Mucosa of gallbladder (tissue), 1 donor: Measurements from ENCODE around the gene IP6K3. TPM values are rescaled to one million over a fixed set of nuclear protein-coding genes. Genes with fewer than 3 reads are reported as not detected.

ENCODE experiments used
- DNase-seq: peaks from one replicate; pipeline ENCODE4 v3.0.0-alpha.2; 2020; ENCODE audit warnings: low spot score
- total RNA-seq: library from RNA; stranded (reverse); gene quantifications from one replicate; pipeline ENCODE4 v1.2.1, GENCODE V29; 2021
- donor health status: DM: no; HTN: no; CAD: no.

The IP6K3 gene, protein sequence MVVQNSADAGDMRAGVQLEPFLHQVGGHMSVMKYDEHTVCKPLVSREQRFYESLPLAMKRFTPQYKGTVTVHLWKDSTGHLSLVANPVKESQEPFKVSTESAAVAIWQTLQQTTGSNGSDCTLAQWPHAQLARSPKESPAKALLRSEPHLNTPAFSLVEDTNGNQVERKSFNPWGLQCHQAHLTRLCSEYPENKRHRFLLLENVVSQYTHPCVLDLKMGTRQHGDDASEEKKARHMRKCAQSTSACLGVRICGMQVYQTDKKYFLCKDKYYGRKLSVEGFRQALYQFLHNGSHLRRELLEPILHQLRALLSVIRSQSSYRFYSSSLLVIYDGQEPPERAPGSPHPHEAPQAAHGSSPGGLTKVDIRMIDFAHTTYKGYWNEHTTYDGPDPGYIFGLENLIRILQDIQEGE
- 0.26 TPM for total RNA-seq

DNA sequence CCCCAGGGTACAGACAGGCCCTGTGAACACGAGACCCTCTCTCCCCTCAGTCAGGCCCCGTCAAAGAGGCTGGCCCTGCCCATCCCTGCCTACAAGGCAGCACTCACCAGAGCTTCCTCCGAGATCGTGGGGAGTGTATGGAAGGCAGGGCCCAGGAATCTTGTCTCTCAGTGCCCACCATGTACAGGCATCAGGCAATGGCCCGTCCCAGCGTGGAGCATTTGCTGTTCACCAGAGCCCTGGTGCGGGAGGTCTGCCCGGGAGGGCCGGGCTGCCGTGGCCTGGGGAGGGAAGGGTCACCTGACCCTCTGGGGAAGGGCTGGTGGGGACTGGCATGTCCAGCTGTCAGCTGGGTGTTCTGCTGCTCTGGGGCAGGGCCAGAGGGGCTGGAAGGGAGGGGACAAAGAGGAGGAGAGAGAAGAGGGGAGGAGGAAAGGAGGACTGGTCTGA lies at the start of gene IP6K3:
IP6K3 (minus strand) TSS at position 255 of the 450 bp plus-strand sequence. CDS start 11,429 bp downstream, outside the sequence.
- DNase-seq = no peak

DNA sequence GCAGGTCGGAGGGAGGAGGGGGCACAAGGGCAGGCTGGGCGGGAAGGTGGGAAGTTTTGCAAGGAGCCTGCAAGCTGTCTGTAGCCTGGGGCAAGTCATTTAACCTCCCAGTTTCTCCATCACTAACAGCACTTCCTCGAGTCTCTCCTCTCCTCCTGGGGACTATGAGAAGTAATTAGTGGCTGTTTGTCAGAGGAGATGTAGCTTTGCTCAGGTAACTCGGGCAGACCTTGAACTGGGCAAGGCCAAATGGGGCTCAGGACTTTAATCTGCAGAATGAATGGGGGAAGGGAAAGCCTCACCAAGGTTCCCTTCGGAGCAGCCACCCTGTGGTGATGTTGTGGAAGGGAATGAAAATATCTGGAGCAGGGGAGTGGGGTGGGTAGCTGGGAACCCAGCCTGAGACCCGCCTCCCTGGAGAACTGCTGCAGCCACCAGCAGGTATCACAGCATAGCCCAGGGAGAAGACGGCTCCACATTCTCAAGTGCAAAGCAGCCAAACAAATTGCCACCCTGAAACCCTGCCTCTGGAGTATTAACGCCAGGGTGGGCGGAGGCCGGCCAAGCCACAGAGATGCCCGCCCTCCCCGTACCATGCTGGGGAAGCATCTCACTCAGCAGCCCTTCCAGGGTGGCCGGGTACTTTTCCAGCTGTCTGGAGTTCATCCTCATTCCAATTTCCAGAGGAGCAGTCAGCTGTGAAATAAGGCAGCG lies 48.4 kb upstream of the IP6K3 start:
- no peak for DNase-seq

DNA sequence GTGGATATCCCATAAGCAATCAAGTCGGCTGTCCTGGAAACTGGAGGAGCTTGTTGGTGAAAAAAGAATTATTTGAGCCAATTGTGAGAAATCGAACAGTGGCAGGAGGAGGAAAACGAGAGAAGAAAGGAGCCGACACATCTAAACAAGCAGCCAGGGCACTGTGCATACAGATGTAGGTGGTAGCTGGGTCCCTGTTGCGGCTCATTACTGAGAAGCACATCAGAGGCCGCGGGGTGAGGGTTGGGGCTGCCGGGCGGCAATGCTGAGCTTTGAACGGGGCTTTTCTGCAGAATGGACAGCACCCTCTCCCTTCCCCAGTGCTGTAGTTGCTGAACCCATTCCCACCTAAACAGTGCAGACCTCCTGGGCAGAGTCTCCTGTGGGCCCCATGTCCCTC lies 46.3 kb upstream of the IP6K3 start:
- DNase-seq = no peak

DNA sequence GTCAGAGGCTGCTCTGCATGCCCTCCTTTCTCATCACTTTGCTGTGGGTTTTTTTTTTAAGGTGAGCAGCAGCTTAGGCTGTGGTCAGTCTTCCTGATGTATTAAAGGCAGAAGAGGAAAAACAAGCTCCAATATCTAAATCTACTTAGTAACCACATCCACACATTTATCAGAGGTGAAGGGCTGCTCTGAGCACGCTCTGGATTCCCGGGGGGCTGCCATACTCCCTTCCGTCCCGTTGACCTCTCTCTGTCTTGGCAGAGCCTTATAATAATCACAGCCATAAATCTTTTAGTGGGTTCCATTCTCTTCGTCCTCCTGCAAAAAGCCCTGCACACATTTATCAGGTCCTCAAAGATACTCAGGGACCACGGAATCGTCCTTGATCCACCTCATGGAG lies 44.9 kb upstream of the IP6K3 start:
- DNase-seq = no peak

DNA sequence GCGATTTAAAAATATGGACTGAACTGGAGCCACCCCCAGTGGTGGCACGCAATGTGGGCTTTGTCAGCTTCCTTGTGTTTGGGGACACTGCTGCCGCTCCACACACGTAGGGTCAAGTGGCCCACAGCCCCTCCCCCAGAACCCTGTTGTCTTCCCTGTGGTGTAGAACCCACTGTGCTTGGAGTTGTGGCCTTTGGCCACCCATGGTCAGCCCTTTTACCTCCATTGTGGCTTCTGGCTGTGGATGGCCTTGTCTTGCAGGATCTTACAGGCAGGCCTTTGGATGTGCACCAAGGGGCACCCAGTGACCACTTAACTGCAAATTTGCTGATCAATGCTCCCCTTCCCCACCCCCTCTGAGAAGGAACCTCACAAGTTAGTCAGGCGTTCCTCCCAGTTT lies 44.2 kb upstream of the IP6K3 start:
- no peak for DNase-seq

DNA sequence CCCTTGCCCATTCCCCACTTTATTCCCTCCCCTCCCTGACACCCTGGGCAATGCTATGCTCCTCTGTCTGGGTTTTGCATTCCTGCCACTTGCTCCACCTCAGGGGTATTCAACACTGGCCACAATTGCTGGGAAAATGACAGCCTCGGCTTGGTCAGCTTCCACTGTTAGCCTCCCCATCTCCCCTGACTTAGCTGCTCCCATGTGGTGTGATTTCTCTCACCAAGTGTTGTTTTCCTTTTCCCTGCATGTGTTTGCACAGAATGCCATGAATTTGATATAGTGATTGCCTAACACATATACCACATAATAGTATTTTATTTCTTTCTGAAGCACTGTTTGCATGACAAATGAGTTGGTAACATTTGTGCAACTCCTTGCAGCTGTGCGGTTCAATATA lies 43.7 kb upstream of the IP6K3 start:
- DNase-seq = no peak

DNA sequence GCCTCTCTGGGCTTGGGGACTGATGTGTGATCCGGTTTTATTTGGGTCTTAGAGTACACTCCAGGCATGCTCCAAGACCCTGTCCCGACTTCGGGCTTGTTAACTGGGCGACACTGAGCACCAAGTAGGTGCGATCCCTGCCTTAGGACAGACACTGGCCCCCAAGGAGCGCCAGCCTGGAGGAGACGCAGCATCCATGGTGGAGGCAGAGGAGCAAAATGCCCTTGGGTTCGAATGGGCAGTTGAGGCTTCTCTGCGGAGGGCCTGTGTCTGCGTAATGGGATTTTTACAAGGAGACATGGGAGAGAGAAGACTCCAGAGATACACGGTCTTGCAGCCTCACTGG lies 42.8 kb upstream of the IP6K3 start:
- DNase-seq = no peak

DNA sequence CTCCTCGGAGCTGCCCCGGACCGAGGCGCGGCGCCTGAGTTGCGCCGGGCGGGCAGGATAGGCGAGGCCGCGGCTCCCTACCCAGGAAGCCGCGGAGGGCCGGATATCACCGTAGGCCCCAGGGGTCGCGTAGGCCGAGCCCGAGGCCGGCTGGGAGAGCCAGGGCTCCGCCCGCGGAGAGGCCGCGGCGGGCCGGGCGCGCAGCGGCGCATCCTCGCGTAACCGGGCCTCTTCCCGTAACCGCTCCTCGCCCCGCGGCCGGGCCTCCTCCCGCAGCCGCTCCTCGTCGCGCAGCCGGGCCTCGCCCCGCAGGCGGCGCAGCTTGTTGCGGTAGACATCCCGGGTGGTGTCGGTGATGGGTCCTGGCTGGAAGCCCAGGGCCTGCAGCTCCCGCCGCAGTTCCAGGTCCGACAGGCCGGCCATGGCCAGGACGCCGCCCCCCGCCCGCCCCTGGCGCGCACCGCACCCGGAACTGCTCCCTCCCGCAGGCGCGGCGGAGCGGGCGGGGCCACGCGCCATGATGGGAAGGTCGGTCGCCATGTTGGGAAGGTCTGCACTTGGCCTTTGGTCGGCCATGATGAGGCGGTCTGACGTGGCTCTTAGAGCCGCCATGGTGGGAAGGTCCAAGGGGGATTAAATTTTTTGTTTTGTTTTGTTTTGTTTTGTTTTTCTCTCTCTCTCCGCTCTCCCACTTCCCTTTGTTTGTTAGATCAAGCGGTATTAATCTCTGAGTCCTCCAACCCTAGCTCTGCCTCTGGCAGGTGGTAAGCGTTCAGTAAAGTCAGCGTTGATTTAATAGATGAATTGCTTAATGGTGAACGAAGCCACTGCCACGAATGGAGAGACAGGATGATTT lies 42.2 kb upstream of the IP6K3 start, which contains the start of gene LEMD2:
LEMD2 (minus strand) TSS at position 437 of the 856 bp plus-strand sequence; CDS start at position 423, 14 bp downstream.
- peak; percentile 94 for DNase-seq

DNA sequence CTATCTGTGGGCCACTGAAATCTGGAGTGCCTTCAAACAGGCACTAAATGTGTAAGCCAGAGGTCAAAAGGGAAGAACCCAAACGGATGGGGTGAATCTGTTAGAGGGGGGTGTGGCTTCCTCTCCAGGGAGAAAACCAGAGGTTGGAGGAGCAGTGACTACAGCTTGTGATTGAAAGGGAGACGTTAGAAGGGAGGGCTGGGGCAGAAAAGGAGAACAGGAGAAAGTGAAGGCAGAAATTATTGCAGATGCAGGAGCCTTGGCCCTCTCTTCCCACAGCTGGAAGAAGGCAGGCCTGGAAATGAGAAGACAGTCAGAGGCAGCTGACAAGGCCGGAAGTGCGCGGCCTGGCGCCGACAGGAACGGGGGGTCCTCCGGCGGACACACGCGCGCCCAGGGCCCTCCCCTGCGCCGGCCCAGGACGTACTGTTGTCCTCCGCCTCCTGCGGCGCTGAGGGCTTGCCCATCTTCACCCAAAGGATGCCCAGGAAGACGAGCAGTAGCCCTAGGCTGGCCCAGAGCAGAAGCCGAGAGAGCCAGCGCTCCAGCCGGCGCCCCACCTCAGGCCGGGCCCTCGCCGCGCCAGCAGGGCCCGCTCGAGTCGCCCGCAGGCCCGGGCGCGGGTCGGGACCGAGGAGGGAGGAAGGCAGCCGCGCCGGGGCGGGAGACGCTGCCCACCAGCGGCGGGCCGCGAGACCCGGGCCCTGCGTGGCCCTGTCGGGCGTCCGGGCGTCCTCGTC lies 41.4 kb upstream of the IP6K3 start:
- DNase-seq = peak; percentile 75

DNA sequence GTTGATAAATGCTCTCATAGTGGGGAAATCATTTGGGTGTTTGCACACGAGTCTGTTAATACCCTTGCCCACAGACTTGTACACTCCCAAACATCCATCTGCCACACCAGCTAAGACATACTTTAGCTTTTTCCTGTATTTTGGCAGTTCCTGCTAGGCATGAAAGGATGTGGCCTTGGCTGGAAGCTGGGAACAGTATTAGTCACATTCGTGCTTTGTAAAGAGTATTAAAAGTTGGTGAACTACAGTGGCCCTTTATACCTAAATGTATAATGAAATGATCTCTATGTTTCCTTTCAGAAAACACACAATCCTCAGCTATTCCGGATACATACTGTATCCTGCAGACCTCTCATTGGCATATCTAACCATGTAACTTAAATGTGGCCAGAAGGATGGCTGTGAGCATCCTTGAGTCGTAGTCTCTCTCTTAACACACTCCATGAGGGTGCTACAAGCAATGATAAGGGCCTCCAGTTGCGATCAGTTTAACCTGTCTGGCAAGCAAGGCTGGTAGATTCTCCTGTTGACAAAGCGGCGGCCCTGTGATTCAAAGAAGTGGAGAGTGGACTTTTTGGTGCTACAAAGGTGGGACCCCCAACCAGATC lies 40.7 kb upstream of the IP6K3 start:
- DNase-seq = no peak

DNA sequence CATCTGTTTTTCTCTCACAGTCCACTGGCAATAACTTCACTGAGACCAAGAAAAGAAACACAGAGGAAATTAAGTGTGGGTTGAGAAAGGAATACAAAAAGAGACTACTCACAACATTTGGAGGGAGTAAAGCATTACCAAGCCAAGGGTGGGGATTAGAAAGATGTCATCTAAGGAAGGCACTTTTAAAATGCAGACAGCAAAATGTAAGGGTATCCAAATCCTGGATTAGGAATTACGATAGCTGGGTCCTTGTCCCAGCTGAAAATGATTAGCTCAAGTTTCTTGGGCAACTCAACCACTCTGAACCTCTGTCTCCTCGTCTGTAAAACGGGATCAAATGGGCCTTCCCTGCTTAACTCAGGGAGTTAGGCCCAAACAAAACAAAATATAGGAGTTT lies 40.0 kb upstream of the IP6K3 start:
- DNase-seq = no peak

DNA sequence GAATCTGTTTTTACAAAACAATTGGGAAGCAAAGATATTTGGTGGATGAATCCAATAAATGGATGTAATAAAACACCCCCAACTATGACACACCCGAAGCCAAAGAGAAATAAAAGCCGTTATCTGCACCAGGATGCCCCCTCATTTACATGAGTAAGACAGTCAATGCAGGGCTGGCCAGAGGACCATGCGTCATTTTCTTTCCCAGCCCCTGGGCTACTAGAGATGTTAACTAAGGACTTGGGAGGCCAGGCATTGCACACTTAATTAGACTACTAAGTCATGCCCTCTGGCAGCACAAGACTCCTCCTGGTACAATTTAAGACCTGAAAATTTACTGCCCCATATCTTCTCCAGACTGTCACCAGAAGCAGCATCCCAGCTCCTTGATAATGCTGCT lies 39.1 kb upstream of the IP6K3 start:
- DNase-seq = no peak

DNA sequence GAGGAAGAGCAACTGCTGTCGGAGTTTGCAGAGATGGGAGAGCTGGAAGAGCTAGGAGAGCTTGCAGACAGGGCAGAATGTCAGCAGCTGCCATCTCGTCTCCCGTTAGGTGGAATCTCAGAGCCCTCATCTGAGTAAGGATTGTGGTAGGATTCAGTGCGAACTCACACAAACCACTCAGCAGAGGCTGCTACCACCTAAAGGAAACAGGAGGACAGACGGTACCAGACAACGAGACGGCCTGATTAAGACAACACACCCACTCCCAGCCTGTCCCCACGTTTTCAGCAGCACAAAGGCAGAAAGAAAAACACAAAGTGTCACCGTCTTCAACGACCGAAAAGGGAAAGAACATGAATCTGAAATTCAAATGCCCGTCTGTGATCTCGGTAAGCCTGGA lies 38.1 kb upstream of the IP6K3 start:
- DNase-seq = no peak

DNA sequence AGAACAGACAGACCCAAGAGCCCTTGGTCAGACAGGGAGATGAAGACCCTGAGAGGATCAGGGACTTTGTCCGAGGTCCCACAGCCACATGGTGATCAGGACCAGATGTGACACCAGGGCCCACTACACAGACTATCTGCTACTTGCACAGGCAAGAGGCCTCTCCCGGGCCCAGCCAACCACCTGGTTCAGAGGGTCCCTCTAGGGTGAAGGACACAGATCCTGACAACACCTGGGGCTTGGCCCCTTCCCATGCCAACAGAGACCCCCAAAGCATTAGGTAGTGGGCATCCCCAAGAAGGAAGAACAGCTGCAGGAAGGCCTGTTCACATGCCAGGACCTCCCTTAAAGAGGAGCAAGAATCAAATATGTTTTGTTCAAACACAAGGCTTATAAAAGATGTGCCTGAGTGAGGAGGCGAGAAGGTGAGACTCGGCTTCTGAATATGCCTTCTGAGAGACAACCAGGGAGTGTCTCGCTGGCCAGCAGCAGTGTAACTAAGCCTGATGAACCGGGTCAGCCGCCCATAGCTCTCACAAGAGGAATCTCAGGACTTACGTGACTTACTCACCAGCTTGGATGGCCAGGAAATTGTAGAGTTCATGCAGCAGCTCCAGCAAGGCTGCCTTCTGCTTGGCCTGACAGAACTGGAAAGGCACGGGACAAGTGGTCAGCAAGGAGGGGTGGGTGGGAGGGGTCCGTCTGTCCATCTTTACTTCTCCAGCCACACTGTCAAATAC lies 37.2 kb upstream of the IP6K3 start:
- DNase-seq = no peak

DNA sequence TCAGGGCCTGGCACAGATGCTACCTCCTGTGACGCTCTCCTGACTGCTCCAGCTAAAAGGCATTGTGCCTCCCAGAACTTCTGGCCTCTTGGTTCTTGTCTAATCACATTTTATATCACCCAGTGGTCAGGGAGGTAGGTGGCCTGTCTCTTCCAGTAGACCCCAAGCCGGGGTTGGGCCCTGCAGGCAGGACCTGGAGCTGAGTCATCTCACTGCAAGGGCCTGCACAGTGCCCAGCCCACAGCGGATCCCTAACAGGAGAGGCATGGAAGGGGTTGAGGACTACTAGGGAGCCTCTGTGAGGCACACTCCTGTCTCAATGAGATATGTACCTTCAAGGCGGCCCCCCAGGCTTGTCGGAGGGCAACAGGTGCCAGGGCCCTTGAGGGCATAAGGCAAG lies 35.9 kb upstream of the IP6K3 start:
- no peak for DNase-seq

DNA sequence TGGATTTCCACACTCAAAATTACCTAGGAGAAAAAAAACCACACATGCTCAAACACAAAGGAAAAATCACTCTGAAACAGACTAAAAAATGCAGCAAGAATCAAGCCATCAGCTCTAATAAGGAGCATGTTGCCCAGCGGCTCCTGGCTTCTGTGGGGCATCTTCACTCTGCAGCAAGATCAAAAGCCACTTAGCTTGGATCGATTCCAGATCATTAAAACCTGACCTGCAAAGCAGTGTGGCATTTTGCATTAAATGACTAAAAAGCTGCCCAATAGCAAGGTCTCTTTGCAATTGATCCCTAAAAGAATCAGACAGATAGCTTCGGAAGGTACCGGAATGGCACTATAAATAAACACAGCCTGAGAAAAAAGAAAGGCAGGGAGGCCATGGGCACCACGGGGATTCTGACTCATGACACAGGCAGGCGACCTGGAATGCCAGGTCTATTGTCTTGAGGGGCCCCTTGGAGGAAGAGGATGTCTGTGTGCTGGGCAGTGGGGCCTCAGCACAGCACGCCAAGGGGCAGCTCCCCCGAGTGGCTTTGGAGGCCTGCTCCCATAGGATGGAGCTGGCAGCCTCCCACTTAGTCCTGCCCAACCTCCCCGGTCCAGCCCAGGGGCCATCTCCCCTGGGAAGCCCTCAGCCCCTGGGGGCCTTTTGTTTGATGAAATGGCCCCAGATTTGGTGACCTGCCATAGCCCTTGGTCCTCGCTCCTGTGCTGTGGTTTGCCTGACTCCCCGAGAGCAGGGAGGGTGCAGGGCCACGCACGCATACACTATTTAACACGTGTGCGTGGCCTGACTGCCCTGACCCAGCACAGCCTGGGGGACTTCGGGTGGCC lies 34.6 kb upstream of the IP6K3 start:
- DNase-seq = peak; percentile 19

DNA sequence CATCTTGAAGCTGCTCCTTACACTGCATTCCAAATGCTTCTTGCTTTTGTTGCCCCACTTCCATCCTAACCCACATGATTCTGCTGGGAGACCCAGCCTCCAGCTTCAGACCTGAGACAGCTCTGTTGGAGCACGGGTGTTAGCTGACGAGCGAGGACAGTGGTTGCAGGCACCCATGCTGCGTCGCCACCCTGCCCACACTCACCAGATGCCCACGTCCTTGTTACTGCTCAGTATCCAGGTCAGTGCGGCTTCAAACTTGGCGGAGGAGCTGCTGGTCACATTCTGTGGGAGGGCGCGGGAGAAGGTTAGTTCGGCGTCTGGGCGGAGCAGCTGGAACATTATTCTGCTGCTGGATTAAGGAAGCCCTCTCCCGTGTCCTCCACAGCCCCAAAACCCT lies 33.2 kb upstream of the IP6K3 start:
- no peak for DNase-seq

DNA sequence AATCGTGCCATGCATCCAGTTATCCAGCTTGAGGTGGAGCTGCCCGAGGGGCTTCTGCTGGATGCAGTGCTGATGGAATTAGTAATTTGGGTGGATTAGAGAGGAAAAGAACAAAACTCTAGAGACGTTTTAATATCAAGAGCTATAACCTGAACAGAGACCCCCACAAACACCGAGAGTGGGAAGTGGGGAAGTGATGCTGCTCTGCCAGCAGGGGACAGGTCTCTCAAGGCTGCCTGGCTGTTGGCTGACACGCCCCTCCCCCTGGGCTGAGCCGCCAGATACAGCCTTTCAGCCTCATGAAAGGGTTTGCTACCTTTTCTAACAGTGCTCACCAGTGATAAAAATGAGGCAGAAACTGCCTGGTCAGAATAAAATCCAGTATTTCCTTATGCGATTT lies 32.6 kb upstream of the IP6K3 start:
- no peak for DNase-seq

DNA sequence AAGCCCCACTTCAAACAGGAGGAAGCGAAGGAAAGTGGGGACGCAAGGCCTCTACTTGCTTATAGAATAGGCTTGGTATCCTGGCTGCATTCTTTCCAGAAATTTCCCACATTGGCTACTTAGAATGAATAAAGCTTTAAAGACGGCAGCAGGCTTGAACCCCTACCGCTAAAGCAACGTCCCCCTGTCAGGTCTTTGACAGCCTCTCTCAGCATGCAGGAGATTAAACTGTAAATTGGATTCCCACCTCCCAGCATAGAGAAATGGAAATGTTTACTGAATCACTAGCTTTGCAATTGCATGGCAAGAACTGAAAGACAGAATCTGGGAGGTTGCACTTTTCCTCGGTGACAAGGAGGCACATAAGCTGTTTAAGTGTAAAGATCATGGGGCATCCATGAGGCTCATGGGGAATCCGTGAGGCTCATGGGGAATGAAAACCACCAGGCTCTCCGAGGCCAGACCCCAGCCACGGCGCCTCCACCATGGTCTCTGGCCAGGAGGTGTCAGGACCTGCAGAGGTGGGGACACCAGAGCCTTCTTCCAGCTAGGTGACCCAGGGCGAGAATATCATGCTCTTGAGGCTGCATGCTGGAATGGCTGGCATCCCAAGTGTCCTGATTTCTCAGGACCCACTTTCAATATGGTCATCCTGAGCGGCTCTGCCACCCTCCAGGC lies 31.9 kb upstream of the IP6K3 start:
- no peak for DNase-seq
